GM20000 (cell line): ENCODE results near the gene PXK.

Source experiments
- DNase-seq: peaks from one replicate; pipeline ENCODE4 v3.0.0; 2012; ENCODE audit warnings: low spot score
- TF ChIP-seq, protein P1 (sequence below): IDR thresholded peaks from 2 replicates; pipeline ENCODE4 v1.5.1; 2012; ENCODE audit warnings: mild to moderate bottlenecking, control low read depth; ENCODE audit errors: extremely low read depth, missing control alignments

PXK gene

DNA sequence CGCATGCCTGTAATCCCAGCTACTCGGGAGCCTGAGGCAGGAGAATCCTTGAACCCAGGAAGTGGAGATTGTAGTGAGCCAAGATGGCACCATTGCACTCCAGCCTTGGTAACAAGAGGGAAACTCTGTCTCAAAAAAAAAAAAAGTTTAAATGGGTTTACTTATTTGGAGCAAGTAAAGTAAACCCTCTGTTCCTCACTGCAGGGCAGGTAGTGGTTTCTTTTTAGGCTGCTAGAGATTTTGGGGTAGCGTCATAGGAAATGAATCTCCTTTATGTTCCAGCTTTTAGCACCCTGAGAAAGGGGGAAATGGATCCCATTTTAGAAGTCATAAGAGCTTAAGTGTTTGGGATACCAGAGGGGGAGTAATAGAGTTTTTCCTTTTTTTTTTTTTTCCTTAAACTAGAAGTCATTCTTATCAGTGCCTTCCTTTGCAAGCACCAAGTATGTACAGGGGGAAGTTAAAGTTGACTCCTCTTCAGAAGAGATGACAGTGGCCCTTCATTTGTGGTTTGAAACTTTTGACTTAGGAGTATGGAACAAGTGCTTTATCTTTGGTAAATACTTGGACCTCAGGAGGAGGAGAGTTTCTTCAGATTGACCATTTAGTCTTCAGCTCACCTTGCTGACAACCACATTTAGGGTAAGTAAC lies 8.0 kb downstream of the PXK start:
- DNase-seq, result no peak
- TF ChIP-seq, protein P1, sequence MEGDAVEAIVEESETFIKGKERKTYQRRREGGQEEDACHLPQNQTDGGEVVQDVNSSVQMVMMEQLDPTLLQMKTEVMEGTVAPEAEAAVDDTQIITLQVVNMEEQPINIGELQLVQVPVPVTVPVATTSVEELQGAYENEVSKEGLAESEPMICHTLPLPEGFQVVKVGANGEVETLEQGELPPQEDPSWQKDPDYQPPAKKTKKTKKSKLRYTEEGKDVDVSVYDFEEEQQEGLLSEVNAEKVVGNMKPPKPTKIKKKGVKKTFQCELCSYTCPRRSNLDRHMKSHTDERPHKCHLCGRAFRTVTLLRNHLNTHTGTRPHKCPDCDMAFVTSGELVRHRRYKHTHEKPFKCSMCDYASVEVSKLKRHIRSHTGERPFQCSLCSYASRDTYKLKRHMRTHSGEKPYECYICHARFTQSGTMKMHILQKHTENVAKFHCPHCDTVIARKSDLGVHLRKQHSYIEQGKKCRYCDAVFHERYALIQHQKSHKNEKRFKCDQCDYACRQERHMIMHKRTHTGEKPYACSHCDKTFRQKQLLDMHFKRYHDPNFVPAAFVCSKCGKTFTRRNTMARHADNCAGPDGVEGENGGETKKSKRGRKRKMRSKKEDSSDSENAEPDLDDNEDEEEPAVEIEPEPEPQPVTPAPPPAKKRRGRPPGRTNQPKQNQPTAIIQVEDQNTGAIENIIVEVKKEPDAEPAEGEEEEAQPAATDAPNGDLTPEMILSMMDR, result no peak

DNA sequence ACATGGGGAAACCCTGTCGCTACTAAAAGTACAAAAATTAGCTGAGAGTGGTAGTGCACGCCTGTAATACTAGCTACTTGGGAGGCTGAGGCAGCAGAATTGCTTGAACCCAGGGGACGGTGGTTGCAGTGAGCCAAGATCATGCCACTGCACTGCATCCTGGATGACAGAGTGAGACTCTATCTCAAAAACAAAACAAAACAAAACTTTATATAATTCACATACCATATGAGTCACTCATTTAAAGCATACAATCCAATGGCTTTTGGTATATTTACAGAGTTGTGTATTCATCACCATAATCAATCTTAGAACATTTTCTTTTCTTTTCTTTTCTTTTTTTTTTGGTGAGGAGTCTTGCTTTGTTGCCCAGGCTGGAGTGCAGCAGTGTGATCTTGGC lies 8.7 kb downstream of the PXK start:
- TF ChIP-seq, protein P1, result no peak
- no peak for DNase-seq

DNA sequence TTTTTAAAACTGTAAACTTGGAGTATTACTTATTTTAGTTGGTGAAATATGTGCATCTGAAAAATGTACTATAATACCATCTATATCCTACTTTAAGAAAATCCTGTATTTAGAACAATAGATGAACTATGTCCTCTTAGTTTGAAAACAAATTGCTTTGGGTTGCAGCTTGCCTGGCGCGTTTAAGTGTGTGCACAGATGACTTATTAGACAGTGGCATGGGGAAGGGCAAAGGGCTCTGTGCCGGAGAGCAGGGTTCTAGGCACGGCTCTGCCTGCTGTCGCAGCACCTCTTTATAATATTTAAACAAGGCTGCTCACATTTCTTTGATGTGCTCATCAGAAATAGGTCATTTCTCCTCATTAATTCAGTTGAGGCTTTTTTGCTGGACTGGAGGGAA lies 10.0 kb downstream of the PXK start:
- no peak for DNase-seq
- TF ChIP-seq, protein P1, result no peak

DNA sequence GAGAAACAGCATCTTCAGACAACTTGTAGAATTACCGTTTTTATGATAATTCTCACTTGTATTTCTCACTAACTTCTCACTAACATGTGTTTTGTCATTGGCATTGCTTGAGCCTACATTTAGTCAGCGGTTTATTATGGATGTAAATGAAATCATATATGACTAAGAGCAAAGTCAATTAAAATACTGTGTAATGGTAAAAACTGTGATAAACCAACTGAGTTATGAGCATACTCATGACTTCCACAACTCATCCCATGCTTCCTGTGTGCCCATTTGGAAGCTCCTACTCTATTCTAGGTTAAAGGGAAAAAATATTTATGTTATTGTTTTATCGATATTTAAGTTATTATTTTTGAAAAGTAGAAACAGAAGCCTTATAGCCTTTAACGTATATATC lies 12.8 kb downstream of the PXK start:
- no peak for DNase-seq
- TF ChIP-seq, protein P1, result no peak

DNA sequence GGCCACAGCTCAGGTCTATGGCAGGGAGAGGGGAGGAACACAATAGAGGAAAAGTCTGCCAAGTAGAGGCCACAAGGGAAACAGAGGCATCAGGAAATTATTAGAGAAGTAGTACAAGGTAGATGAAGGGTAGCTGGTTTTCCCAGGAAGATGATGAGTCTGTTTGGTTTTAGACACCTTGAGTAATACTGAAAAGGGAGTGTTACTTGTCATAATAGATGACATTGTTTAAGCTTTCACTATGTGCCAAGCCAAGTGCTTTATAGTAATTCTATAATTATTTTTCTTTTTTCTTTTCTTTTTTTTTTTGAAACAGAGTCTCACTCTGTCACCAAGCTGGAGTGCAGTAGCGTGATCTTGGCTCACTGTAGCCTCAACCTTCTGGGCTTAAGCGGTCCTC lies 13.7 kb downstream of the PXK start:
- TF ChIP-seq, protein P1, result no peak
- DNase-seq, result no peak

DNA sequence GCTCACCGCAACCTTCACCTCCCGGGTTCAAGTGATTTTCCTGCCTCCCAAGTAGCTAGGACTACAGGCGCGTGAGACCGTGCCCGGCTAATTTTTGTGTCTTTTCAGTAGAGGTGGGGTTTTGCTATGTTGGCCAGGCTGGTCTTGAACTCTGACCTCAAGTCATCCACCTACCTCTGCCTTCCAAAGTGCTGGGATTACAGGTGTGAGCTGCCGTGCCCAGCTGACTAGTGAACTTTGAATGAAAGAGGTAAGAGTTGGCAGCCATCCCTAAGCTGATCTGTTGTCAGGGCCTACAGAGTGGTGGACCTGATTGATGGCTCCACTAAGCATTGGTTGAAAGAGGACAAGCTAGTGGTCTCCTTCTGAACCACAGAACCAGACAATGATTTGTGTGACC lies 15.3 kb downstream of the PXK start:
- TF ChIP-seq, protein P1, result no peak
- no peak for DNase-seq

DNA sequence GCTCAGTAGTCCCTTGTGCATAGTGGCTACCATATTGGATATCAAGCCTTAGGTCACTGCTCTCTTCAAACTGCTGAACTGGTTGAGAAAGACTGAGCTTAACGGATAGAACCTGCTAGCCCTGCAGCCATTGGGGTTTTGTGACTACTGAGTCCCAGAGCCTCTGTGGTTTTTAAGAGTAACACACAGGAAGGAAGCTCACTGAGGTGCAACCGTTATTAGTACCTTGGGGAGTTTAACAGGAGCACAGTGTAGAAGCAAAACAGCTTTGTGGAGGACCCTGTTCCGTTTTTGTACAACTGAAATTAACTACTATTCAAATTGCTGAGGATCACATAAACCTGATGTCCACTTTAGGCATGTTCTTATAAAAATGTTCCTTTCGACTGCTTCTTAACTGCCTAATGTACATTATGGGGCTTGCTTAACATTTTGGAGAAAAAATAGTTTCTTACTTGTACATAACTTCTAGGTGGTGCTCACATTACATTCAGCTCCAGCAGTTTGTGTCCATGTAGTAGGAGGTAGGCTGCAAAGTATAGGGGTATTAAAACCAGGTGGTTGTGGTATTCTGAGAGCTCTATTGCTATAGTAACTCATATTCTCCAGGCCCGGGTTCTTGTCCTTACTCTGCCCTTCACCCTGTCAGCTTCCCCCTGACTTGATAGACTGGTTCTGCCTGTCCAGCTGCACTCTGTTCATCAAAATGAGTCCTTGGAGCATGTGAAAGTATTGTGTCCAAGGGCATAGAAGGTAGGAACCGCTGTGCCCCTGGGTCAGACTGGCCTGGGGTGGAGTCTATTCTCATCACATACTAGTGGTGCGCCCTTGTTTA lies 17.3 kb downstream of the PXK start:
- TF ChIP-seq, protein P1, result no peak
- peak; percentile 61 for DNase-seq
